NCI-H1105 (cell line): Measurements from ENCODE around the gene SUCLG2.
A peak's percentile ranks its signal among the peaks of the same experiment; 100 is the strongest.

ENCODE experiments used
- DNase-seq: peaks from one replicate; lab custom pipeline; 2025; lab: John Stamatoyannopoulos, UW

SUCLG2 gene

GRCh38 chr3:67654099-67654843 is at the start of gene SUCLG2:
Gene SUCLG2, minus strand, starts transcription at chr3:67654612. Its CDS starts 26 bp downstream, at chr3:67654586.
- DNase-seq = peak; percentile 32

GRCh38 chr3:67700596-67700995 is 46.2 kb upstream of the SUCLG2 start:
- no peak for DNase-seq

DNA sequence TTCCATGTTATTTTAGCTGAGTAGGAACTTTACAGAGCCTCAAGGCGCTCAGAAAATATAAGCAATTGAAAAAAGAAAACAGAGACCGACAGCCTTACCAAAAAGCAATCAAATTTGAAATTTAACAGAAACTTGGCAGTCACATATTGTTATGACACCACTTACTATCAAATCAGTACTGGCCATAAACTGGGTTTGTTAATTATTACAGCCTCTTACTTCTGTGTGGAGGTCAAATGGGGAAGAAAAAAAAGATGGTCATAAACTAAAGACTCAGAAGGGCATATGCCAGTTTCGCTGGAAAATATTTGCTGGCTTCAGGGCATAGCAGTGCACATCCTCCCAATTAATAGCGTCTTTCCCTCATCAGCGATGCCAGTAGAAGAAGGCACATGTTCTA is 45.5 kb upstream of the SUCLG2 start:
- no peak for DNase-seq

- no peak for DNase-seq
These were observed 38.2 kb upstream of the SUCLG2 start for GRCh38 chr3:67692621-67693020.

DNA sequence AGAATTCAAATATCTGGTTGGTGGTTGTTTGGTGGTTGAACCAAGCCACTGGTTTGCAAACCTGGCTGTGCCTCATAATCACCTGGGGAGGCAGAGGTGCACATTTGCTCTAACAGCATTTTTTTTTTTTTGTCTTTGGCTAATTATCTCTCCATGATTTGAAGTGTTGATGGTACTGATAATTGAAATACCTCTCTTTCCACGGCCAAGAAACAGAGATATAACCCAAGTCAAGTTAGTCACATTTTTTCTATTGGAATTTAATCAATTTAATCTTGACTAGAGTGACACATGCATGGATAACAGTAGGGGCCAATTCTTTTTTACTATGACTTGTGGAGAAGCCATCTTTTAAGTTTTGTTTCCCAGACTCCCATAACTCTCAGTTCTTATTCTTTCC is 37.5 kb upstream of the SUCLG2 start:
- DNase-seq = no peak

DNA sequence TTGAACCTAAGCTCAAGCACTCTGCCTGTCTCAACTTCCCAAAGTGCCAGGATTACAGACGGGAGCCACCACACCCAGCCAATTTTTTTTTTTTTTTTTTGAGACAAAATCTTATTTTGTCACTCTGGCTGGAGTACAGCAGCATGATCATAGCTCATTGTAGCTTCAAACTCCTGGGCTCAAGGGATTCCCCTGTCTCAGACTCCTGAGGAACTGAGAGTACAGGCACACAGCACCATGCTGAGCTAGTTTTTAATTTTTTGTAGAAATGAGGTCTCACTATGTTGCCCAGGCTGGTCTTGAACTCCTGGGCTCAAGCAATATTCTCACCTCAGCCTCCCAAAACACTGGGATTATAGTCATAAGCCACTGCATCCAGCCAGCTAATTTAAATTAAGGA is 36.8 kb upstream of the SUCLG2 start:
- no peak for DNase-seq

- DNase-seq = no peak
These were observed 35.4 kb upstream of the SUCLG2 start for GRCh38 chr3:67689806-67690205.

DNA sequence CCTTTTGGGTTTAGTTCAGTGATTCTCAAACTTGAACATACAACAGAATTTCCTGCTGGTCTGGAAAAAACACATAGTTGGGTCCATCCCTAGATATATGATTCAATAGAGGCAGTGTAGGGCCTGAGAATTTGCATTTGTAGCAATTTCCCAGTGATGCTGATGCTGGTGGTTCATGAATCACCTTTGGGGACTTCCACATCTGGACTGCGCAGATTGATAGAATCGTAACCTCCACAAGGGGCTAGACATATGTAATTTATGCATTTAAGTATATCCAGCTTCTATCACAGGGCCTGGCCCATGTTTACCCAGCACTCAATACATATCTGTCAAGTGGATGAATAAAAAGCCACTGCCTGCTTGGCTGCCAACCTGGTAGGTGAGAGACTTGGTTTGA is 33.8 kb upstream of the SUCLG2 start:
- no peak for DNase-seq

GRCh38 chr3:67686069-67686468 is 31.7 kb upstream of the SUCLG2 start:
- no peak for DNase-seq

DNA sequence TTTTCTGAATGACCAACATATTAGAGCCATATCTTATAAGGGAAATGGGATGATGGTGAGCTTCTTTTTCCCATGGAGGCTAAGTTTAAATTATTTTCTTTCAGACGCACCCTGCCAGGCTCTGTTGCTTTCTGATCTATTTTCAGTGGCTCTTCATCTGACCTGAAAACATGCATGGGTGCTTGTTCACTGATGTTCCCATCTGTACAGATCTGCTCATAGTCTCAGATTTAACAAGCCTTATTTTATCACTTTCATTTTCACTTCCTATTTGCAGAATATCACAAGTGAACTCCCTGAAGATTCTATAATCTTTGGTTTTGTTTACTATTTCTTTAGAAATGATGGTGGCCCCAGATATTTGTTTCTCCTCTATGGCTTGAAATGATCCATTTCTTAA is 31.1 kb upstream of the SUCLG2 start:
- no peak for DNase-seq

DNA sequence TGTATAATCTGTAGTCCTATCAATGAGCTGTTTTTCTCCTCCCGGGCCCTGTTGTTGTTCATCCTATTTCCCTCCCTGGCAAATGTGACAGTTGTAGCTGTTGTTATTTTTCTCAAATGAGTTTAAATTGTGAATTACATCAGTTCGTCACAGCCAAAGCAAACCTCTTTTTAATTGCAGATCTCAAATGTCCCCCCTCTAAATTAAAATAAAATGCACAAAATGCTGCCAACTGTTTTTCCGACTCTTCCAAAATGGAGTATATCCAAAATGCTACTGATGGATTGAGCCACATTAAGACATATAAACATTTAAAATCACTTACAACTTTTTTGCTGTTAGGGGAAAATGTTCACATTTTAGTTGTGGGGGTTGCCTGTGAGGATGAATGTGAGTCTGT is 29.8 kb upstream of the SUCLG2 start:
- DNase-seq = no peak

- no peak for DNase-seq
These were observed 29.1 kb upstream of the SUCLG2 start for GRCh38 chr3:67683522-67683921.

DNA sequence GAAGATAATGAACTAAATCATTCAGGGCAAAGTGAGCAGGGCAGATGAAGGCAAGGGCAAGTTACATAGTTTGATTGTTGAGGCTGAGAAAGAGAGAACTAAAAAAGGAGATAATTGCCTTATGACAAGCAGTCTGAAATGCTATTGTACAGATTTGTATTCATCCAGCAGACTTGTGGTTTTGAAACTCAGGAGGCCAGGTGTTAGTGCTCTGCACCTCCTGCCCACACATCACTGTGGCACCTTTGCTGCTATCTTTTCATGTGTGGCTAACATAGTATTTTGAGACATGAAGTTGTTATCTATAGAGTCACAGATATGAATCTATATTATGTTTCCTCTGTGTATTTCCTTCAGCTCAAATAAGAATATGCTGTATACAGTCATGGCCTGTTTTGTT is 24.3 kb upstream of the SUCLG2 start:
- no peak for DNase-seq

DNA sequence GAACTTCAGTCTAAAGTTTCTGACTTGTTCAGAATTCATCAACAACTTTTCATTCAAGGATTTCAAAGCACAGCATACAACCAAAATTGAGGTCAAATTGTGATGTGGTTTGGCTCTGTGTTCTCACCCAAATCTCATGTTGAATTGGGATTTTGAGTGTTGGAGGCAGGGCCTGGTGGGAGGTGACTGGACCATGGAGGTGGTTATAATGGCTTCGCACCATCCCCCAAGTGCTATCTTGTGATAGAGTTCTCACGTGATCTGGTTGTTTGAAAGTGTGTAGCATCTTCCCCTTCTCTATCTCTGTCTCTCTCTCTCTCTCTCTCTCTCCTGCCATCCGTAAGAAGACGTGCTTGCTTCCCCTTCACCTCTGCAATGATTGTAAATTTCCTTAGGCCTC is 19.6 kb upstream of the SUCLG2 start:
- DNase-seq = no peak

DNA sequence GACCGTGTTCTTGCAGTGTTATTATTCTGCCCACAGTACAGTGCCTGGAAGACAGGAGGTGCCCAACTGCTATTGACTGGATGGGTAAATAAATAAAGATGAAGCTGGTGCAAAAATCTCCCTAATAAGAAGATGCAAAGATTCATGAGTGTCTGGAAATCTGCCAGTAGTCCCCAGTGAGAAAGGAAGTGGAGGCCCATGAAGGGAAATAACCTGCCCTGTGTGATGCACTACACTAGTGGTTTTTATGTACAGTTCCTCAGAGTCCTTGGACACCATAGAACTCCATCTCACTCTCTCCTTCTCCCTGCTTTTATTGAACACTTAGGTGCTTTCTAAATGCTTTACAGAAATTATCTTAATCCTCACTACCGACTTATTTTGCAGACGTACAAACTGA is 8.3 kb upstream of the SUCLG2 start:
- no peak for DNase-seq

DNA sequence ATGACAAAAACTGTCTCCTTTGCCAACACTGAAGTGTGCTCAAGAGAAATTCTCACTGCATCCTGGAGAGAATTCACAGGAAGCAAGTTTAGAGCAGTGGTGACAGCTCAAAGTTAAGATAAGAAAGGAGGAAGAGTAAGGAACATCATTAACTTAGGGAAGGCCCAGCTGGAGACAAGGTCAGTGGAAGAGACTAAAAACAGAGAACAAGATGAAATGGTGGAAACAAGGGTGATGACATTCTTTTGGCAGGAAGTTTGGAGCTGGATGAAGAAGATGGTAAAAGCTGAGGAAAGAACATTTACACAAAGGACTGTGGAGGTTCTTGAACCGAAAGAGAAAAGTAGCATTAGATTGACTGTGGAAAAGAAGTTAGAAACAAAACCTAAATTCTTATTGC is 6.7 kb upstream of the SUCLG2 start:
- no peak for DNase-seq

DNA sequence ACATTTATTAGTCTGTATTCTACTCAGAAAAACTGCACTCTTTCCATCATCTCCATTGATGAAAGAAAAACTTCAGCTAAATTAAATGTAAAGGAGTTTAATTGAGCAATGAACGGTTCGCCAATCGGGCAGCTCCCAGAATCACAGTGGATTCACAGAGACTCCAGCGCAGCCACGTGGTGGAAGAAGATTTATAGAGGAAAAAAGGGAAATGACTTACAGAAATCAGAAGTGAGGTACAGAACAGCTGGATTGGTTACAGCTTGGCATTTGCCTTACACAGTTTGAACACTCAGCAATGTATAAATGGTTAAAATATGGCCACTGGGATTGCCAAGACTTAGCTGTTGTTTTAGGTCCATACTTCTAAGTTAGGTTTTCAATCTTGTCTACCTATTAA is 2.8 kb upstream of the SUCLG2 start:
- DNase-seq = no peak

DNA sequence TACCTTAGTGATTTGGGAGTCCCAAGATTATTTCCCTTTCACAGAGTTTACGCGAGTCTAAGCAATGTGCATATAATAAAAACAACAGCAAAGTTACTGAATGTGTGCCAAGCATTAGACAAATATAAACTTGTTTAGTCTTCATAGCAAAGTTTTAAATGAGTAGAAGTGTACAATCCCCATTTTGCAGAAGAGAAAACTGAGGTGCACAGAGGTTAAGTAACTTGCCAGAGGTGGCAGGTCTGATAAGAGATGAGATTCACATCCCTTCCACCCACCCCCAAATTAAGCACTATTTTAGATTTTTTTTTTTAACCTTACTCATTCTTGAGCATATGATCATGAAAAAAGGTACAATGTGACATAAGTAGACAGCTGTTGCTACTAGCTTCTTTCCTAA is 2.2 kb upstream of the SUCLG2 start:
- DNase-seq = no peak

- DNase-seq = no peak
These were observed 1.1 kb upstream of the SUCLG2 start for GRCh38 chr3:67655364-67656121.

- DNase-seq = no peak
These were observed 399 bp upstream of the SUCLG2 start for GRCh38 chr3:67654844-67655177.

GRCh38 chr3:67653425-67654098 is 850 bp downstream of the SUCLG2 start:
- DNase-seq = no peak

GRCh38 chr3:67650084-67650483 is 4.3 kb downstream of the SUCLG2 start:
- no peak for DNase-seq

- DNase-seq = no peak
These were observed 4.7 kb downstream of the SUCLG2 start for GRCh38 chr3:67649681-67650080.
